H1 (cell line): Measurements from ENCODE around the gene COL25A1.

Experiments
- BRCA1 ChIP-seq: IDR thresholded peaks from 2 replicates; pipeline ENCODE4 v1.6.1; 2012; ENCODE audit warnings: low read depth, low read length, improper control_type of control experiment
- CTCF ChIP-seq, 3 experiments: IDR thresholded peaks; 1 replicate in 2 of 3; 2 replicates in 1 of 3; pipeline versions ENCODE4 v1.5.1 to v1.6.1; 2011; ENCODE audit warnings: low read length in 3 of 3, mild to moderate bottlenecking in 3 of 3, inconsistent platforms in 2 of 3, low read depth in 1 of 3, moderate library complexity in 1 of 3; ENCODE audit not compliant: insufficient read depth in 1 of 3; ENCODE audit errors: control extremely low read depth in 1 of 3
- POLR2A ChIP-seq, 2 experiments: IDR thresholded peaks; 1 replicate in 1 of 2; 2 replicates in 1 of 2; pipeline ENCODE4 v1.6.1; 2011; ENCODE audit warnings: low read depth in 2 of 2, low read length in 2 of 2, mild to moderate bottlenecking in 2 of 2; ENCODE audit errors: control extremely low read depth in 1 of 2
- POLR2AphosphoS5 ChIP-seq: IDR thresholded peaks from 2 replicates; pipeline ENCODE4 v1.6.1; 2011; ENCODE audit warnings: low read depth, low read length
- RXRA ChIP-seq: IDR thresholded peaks from 2 replicates; pipeline ENCODE4 v1.6.1; 2011; ENCODE audit warnings: low read depth, mild to moderate bottlenecking, low read length, moderate library complexity; ENCODE audit not compliant: insufficient read depth

GRCh38 chr4:108982402-108983185 is 319.9 kb downstream of the COL25A1 start:
- TF ChIP-seq POLR2AphosphoS5: no peak
- TF ChIP-seq BRCA1: no peak
- TF ChIP-seq CTCF (IDR thresholded peaks at IDR 0.05; ENCODE audit: control extremely low read depth in 1 of 3, insufficient read depth in 1 of 3, low read depth in 1 of 3, low read length in 3 of 3): no peak
- no peak for TF ChIP-seq POLR2A (IDR thresholded peaks at IDR 0.05; ENCODE audit: control extremely low read depth in 1 of 2, low read depth in 2 of 2, low read length in 2 of 2)
- TF ChIP-seq RXRA: no peak
